Thyroid gland (tissue), 4 donors: ENCODE results near the gene AP3B1.

ENCODE experiments used
- POLR2A ChIP-seq, 2 donors: fragments of 450-650 bp; IDR thresholded peaks; one replicate each; pipeline ENCODE4 v1.6.1; 2017; ENCODE audit warnings: antibody characterized with exemption in 2 of 2, mild to moderate bottlenecking in 2 of 2, moderate library complexity in 1 of 2
- TF ChIP-seq, protein P1 (sequence below), 6 experiments: fragments of 200-600 bp in 3 of 6; fragments of 450-650 bp in 3 of 6; sonication (generic) in 3 of 6; IDR thresholded peaks; one replicate each; pipeline ENCODE4 v1.5.1; 2016 to 2019; ENCODE audit warnings: antibody characterized with exemption in 6 of 6, mild to moderate bottlenecking in 2 of 6, inconsistent platforms in 1 of 6, moderate library complexity in 1 of 6

DNA sequence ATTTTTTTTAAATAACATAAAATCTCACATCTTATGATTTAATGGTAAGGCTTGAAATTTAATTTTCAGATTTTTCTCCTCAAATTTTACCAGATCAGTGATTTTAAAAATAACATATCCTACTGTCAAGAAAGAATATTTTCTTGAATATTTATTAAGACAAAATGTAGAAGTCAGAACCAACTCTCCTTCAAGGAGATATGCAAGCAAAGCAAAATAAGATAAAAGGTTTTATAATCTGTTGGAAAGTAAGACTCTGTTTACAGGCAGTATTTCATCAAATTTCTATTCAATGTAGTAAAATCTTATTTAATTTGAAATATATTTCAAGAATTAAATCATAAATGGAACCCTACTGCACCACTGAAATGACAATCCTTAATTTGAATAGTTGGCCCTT is 7.3 kb downstream of the AP3B1 start:
- TF ChIP-seq, protein P1, sequence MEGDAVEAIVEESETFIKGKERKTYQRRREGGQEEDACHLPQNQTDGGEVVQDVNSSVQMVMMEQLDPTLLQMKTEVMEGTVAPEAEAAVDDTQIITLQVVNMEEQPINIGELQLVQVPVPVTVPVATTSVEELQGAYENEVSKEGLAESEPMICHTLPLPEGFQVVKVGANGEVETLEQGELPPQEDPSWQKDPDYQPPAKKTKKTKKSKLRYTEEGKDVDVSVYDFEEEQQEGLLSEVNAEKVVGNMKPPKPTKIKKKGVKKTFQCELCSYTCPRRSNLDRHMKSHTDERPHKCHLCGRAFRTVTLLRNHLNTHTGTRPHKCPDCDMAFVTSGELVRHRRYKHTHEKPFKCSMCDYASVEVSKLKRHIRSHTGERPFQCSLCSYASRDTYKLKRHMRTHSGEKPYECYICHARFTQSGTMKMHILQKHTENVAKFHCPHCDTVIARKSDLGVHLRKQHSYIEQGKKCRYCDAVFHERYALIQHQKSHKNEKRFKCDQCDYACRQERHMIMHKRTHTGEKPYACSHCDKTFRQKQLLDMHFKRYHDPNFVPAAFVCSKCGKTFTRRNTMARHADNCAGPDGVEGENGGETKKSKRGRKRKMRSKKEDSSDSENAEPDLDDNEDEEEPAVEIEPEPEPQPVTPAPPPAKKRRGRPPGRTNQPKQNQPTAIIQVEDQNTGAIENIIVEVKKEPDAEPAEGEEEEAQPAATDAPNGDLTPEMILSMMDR (IDR thresholded peaks at IDR 0.05) = no peak
- TF ChIP-seq POLR2A (IDR thresholded peaks at IDR 0.05) = no peak
